Neural cell (in vitro differentiated cells): ENCODE measurements around the gene SUMO4.

Source experiments
- CTCF ChIP-seq: fragments of 450-650 bp; IDR thresholded peaks from 2 replicates; pipeline ENCODE4 v1.5.1; 2014; ENCODE audit warnings: antibody characterized with exemption, mild to moderate bottlenecking, moderate library complexity; ENCODE audit not compliant: poor library complexity, severe bottlenecking
- EP300 ChIP-seq: fragments of 450-650 bp; conservative IDR thresholded peaks from 2 replicates; pipeline ENCODE4 v1.6.1; 2014; ENCODE audit warnings: antibody characterized with exemption, mild to moderate bottlenecking, moderate library complexity; ENCODE audit not compliant: poor library complexity, severe bottlenecking
- EZH2 ChIP-seq: fragments of 200-600, 300-800 bp; shearing (Covaris generic), sonication (generic); IDR thresholded peaks from 2 replicates; pipeline ENCODE4 v1.6.1; 2014; ENCODE audit warnings: antibody characterized with exemption, low read length, borderline replicate concordance, mild to moderate bottlenecking; ENCODE audit not compliant: insufficient read depth, poor library complexity, severe bottlenecking
- MXI1 ChIP-seq: fragments of 450-650 bp; conservative IDR thresholded peaks from 2 replicates; pipeline ENCODE4 v1.6.1; 2014; ENCODE audit warnings: antibody characterized with exemption, mild to moderate bottlenecking; ENCODE audit not compliant: poor library complexity, severe bottlenecking
- POLR2AphosphoS5 ChIP-seq: IDR thresholded peaks from 2 replicates; pipeline ENCODE4 v1.6.1; 2012
- RAD21 ChIP-seq: fragments of 450-650 bp; conservative IDR thresholded peaks from 2 replicates; pipeline ENCODE4 v1.6.1; 2014; ENCODE audit warnings: antibody characterized with exemption, mild to moderate bottlenecking, moderate library complexity
- REST ChIP-seq: IDR thresholded peaks from 2 replicates; pipeline ENCODE4 v1.6.1; 2012; ENCODE audit warnings: borderline replicate concordance
- SMC3 ChIP-seq: fragments of 450-650 bp; conservative IDR thresholded peaks from 2 replicates; pipeline ENCODE4 v1.6.1; 2014; ENCODE audit warnings: antibody characterized with exemption, mild to moderate bottlenecking, moderate library complexity; ENCODE audit not compliant: poor library complexity
- TAF1 ChIP-seq: IDR thresholded peaks from 2 replicates; pipeline ENCODE4 v1.6.1; 2012; ENCODE audit warnings: low read depth

- TF ChIP-seq CTCF: no peak
- TF ChIP-seq RAD21: no peak
- TF ChIP-seq EZH2: no peak
- no peak for TF ChIP-seq POLR2AphosphoS5
- TF ChIP-seq TAF1: no peak
- TF ChIP-seq EP300: no peak
- TF ChIP-seq REST: no peak
- no peak for TF ChIP-seq SMC3
- no peak for TF ChIP-seq MXI1
These were observed 2.7 kb upstream of the SUMO4 start for GRCh38 chr6:149397384-149397783.
